HL-60/S4 treated with retinoic acid at 250 ng/mL for 4 days and 3 days (cell line): Measurements from ENCODE around the gene ANAPC2.

Experiments
- in situ Hi-C: fragments of 300-500 bp; cut with MboI; formaldehyde crosslinking; loops from 2 replicates; pipeline ENCODE4 v1.7.0; 2022; ENCODE audit warnings: low sequenced_read_pairs

ANAPC2 gene

GRCh38 chr9:137178201-137178938 lies 10.0 kb downstream of the ANAPC2 start:
- in situ Hi-C loops = no loop called here

- in situ Hi-C loops = no loop called here
Measured at GRCh38 chr9:137176302-137177182, 11.8 kb downstream of the ANAPC2 start.

- in situ Hi-C loops = no loop called here
Measured at GRCh38 chr9:137175345-137175961, 12.9 kb downstream of the ANAPC2 start.

GRCh38 chr9:137174722-137175293 lies 13.6 kb downstream of the ANAPC2 start:
- in situ Hi-C loops = no loop called here

- in situ Hi-C loops = no loop called here
Measured at GRCh38 chr9:137173796-137174664, 14.3 kb downstream of the ANAPC2 start.

- in situ Hi-C loops = no loop called here
Measured at GRCh38 chr9:137172901-137173795, 15.2 kb downstream of the ANAPC2 start.

GRCh38 chr9:137171149-137171900 lies 17.0 kb downstream of the ANAPC2 start:
- in situ Hi-C loops = no loop called here

GRCh38 chr9:137170486-137171148 lies 17.7 kb downstream of the ANAPC2 start:
- in situ Hi-C loops = no loop called here

- in situ Hi-C loops = no loop called here
Measured at GRCh38 chr9:137169896-137170358, 18.4 kb downstream of the ANAPC2 start, which contains the start of gene LRRC26. Gene LRRC26 (minus strand): TSS chr9:137170051. CDS start chr9:137169943, 108 bp downstream.

GRCh38 chr9:137168904-137169856 lies 19.2 kb downstream of the ANAPC2 start:
- in situ Hi-C loops = no loop called here

GRCh38 chr9:137168573-137168903 lies 19.8 kb downstream of the ANAPC2 start:
- in situ Hi-C loops = no loop called here

- in situ Hi-C loops = no loop called here
Measured at GRCh38 chr9:137167747-137168572, 20.4 kb downstream of the ANAPC2 start.

GRCh38 chr9:137167277-137167746 lies 21.0 kb downstream of the ANAPC2 start:
- in situ Hi-C loops = no loop called here

GRCh38 chr9:137166380-137167229 lies 21.8 kb downstream of the ANAPC2 start:
- in situ Hi-C loops = no loop called here
